Suprapubic skin (tissue), 3 donors: ENCODE results near the gene TIGD3.

Source experiments
- POLR2A ChIP-seq, 2 donors: fragments of 450-650 bp; IDR thresholded peaks; one replicate each; pipeline ENCODE4 v1.6.1; 2017; ENCODE audit warnings: antibody characterized with exemption in 2 of 2, mild to moderate bottlenecking in 2 of 2, moderate library complexity in 2 of 2
- TF ChIP-seq, protein P1 (sequence below), 2 donors: fragments of 200-600 bp in 1 of 2; fragments of 450-650 bp in 1 of 2; sonication (generic) in 1 of 2; IDR thresholded peaks; one replicate each; pipeline ENCODE4 v1.5.1; 2016 to 2019; ENCODE audit warnings: antibody characterized with exemption in 2 of 2, mild to moderate bottlenecking in 1 of 2, moderate library complexity in 1 of 2

DNA sequence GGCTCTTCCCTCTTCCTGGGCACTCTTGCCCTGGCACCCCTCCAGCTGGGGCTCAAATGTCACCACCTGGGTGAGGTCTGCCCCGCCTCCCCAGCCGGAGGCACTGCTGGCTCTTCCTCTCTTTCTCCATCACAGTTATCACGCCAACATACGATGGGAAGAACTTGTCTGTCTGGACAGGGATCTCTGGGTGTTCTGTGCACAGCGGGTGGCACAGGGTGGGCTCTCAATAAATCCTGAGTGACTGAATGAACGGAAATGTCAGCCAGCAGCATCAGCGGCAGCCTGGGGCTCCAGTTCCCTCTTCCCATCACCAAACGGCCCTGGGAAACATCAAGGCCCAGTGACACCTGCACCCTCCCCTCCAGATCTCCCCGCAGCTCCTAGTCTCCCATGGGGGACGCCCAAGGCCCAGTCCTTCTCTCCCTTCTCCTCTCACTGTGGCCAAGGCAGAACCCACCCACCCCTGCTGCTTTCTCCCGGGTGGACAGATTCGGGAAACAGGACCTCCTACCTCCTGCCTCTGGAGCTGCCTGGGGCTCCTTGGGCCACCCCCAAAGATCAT lies 28.3 kb downstream of the TIGD3 start:
- TF ChIP-seq POLR2A (IDR thresholded peaks at IDR 0.05): no peak
- TF ChIP-seq, protein P1, sequence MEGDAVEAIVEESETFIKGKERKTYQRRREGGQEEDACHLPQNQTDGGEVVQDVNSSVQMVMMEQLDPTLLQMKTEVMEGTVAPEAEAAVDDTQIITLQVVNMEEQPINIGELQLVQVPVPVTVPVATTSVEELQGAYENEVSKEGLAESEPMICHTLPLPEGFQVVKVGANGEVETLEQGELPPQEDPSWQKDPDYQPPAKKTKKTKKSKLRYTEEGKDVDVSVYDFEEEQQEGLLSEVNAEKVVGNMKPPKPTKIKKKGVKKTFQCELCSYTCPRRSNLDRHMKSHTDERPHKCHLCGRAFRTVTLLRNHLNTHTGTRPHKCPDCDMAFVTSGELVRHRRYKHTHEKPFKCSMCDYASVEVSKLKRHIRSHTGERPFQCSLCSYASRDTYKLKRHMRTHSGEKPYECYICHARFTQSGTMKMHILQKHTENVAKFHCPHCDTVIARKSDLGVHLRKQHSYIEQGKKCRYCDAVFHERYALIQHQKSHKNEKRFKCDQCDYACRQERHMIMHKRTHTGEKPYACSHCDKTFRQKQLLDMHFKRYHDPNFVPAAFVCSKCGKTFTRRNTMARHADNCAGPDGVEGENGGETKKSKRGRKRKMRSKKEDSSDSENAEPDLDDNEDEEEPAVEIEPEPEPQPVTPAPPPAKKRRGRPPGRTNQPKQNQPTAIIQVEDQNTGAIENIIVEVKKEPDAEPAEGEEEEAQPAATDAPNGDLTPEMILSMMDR (IDR thresholded peaks at IDR 0.05): no peak
